CD4-positive, alpha-beta T cell treated with Interleukin-1 beta for 1 hour (primary cell): ENCODE data around the gene MRPL58.
"Not testable (repeated sequence)": the region's sequence is repeated elsewhere in the genome, so short reads cannot be mapped to it uniquely, and the experiment has no call there.

Experiments used
- DNase-seq, 2 donors: peaks; one replicate each; pipeline ENCODE4 v3.0.0-alpha.2; 2020 to 2022

Gene MRPL58

DNA sequence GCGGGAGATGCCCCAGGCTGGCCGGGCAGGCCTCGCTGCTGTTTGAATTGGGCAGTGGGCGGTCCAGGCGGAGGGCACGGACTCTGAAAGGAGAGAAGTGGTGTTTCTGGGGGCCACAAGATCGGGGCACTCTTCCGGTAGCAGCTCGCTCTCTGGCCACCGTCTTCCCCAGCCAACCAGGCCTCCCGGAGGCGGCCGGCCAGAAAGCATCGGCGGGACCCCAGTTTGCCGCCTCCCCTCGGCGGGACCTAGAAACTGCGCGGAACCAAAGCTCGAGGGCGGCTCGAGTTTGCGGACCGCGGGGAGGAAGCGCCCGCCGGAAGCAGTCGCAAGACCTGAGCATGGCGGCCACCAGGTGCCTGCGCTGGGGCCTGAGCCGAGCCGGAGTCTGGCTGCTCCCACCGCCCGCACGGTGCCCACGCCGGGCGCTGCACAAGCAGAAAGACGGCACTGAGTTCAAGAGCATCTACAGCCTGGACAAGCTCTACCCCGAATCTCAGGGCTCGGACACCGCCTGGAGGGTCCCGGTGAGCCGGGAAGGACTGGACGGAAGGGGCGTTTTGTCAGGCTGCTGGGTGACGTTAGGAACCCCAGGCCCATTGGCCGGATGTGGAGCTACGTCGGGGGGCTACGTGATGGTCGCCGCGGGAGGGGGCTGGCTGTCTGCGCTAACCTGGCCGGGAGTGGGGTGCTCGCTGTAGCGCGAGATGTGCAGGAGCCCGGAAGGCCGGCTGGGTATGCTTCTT is at the start of gene MRPL58:
Gene MRPL58, plus strand, starts transcription at position 325 of the 746 bp plus-strand sequence. Its CDS starts 17 bp downstream, at position 342.
- DNase-seq = peak; percentile 82 to 83

- DNase-seq = no peak
Observed at GRCh38 chr17:74963656-74964055, 48.8 kb upstream of the MRPL58 start.

DNA sequence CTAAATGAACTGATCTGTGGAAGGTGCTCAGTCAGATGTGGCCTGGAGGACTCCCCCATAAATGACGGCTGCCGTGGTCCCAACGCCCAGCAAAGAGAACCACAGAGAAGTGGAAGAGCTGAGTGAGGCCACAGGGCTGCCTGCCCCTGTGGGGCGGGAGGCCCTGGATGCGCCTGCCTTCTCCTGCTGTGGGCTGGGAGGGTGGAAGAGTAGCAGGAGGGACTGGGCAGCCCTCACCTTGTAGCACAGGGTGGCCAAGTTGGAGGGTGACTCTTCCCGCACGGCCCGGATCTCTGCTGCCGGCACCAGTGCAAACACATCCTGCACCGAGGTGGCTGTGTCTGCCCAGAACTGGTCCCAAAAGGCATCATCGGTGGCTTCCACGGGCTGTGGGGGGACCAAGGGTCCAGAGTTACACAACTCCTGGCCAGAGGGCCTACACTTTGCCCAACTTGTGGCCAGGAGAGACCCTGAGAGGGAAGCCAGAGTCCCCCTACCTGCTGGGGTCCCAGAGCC is 48.2 kb upstream of the MRPL58 start:
- DNase-seq = no peak

DNA sequence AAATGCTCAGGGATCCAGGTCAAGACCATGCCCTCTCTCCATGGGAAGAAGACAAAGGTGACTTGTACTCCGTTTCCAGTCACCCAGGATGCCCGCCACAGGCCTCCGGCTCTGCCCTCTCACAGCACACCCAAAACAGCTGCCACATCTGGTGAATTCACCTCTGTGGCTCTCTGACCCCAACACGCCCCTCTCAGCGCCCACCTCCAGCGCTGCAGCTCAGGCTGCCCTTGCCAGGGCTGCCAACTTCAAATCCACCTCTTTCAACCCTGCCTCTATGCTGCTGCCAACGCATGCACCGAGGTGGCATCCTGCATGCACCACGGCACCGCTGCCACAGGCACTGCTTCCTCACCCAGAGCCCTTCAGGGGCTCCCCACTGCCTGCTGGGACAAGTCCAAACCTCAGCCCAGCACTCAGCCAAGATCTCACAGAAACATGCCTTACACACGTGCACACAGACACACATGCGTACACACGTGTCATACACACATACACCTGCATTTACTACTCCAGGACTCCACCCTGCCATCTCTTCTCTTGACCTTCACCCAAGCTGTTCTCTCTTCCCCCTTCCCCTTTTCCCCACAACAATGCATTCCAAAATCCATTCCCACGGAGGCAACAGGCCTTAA is 47.4 kb upstream of the MRPL58 start:
- no peak for DNase-seq

- DNase-seq = no peak
Observed at GRCh38 chr17:74968361-74968780, 44.1 kb upstream of the MRPL58 start.

- DNase-seq = not testable (repeated sequence)
Observed at GRCh38 chr17:74969501-74969900, 43.0 kb upstream of the MRPL58 start.

DNA sequence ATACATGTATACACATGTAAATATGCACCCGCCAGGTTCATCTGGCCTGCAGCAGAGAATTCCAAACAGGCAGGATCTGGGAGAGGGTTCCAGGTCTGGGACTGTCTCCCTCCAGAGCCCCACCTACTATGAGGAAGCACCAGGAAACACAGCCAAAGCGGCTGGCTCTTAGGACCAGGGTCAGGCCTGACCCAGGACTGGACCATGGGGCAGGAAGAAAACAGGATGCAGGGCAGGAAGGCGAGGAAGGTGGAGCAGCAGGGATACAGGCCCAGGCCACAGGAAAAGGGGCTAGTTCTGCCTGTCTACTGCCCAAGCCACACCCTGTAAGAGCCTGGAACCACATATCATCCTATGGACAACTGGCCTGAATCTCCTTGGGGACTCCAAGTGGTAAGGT is 42.1 kb upstream of the MRPL58 start:
- DNase-seq = no peak

GRCh38 chr17:74971069-74971841 is 41.2 kb upstream of the MRPL58 start:
- DNase-seq = no peak

GRCh38 chr17:74971842-74972106 is 40.7 kb upstream of the MRPL58 start:
- DNase-seq = no peak

- DNase-seq = peak; percentile 81 to 85
Observed at GRCh38 chr17:74972107-74972972, 40.1 kb upstream of the MRPL58 start, which contains the start of gene HID1. TSS of gene HID1 (minus strand) at chr17:74972759. CDS start at chr17:74972656, 103 bp downstream.

GRCh38 chr17:74972973-74973328 is 39.5 kb upstream of the MRPL58 start:
- DNase-seq = no peak

DNA sequence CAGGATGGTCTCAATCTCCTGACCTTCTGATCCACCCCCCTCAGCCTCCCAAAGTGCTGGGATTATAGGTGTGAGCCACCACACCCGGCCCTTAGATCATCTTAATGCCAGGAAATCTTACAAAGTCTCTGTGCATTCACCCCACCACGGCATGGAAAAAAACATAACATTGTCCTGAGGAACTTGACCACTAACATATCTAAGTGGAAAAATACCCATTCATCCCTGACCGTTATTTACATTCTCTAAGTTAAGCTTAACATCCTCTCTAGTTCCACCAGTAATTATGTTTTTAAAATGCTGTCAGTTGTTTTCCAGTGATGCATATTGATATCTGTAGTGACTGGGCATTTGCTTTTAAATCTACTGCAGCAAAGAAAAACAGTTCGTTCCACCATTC is 36.5 kb upstream of the MRPL58 start:
- DNase-seq = no peak

GRCh38 chr17:74977802-74978201 is 34.7 kb upstream of the MRPL58 start:
- no peak for DNase-seq

DNA sequence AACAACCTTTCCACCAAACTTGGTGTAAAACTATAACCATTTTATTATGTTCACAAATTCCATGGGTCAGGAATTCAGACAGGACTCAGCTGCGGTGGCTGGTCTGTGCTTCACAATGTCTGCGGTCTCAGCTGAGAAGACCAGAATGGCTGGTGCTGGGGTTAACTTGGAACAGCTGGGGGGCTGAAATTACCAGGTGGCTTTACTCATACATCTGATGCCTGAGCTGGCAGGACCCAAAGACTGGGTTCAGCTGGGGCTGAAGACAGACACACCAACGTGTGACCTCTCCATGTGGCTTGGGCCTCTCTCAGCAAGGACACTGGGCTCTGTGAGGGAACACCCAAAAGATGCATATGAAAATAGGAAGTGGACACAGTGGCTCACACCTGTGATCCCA is 34.2 kb upstream of the MRPL58 start:
- no peak for DNase-seq

GRCh38 chr17:74979408-74980146 is 32.9 kb upstream of the MRPL58 start:
- DNase-seq = no peak

DNA sequence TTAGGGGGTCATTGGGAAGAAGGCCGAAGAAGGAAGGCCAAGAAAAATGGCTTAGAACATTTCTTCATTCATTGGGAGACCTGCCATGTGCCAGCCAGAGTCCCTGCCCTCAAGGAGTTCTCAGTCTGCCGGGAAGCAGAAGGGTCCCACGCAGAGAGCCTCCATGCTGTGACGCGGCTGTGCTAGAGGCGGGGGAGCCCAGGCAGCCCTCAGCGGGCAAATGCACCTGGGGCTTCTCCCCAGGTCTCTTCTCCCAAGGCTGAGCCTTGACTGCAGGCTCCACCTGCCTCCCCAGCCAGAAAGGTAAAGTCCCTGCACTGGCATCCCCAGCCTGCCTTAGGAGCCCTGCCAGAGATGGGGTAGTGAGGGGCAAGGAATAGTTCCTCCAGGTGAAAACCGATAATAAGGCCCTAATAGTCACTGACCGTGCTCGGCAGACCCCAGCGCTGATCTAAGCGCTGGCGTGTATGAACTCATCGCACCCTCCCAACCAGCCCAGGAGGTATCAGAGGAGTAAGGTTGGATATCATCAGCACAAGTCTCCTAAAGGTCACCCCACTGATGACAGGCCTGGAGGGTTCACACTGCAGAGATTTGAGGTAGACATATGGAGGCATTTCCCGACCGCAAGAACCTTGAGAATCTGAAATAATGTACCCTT is 31.0 kb upstream of the MRPL58 start:
- no peak for DNase-seq

- peak; percentile 84 to 85 for DNase-seq
Observed at GRCh38 chr17:74981979-74982662, 30.3 kb upstream of the MRPL58 start.

DNA sequence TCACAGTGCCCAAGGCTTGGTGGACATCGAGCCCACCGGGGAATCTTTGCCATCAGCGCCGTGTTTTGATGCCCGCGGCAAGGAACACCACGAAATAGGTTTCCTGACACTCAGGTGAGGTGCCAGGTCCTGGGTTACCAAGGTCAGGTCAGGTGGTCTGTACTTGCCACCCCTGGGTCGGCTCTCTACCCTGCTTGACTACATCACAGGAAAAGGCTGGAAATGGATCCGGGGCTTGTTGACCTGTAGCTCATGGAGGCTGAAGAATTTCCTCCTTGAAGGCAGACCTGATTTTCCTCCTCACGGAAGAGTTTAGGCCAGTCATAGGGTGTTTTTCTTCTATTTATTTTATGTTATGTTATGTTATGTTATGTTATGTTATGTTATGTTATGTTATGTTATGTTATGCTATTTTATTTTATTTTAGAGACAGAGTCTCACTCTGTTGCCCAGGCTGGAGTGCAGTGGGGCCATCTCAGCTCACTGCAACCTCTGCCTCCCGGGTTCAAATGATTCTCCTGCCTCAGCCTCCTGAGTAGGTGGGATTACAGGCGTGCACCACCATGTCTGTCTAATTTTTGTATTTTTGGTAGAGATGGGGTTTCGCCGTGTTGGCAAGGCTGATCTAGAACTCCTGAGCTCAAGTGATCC is 29.7 kb upstream of the MRPL58 start:
- peak in 1 of 2 donors; percentile 14 for DNase-seq

GRCh38 chr17:74986206-74986576 is 26.3 kb upstream of the MRPL58 start:
- DNase-seq = no peak

GRCh38 chr17:74987418-74987908 is 25.0 kb upstream of the MRPL58 start, which contains the start of gene CDR2L:
TSS of gene CDR2L (plus strand) at chr17:74987632. CDS start at chr17:74988044, 412 bp downstream.
- DNase-seq = peak; percentile 91 to 92
